ENCODE results near the gene PPIF. TPM values are rescaled to one million over a fixed set of nuclear protein-coding genes. Genes with fewer than 3 reads are reported as not detected.

Gene PPIF
- total RNA-seq, 4 donors from 2014 or later = 39.1 to 82.1 (median 67.9) TPM

DNA sequence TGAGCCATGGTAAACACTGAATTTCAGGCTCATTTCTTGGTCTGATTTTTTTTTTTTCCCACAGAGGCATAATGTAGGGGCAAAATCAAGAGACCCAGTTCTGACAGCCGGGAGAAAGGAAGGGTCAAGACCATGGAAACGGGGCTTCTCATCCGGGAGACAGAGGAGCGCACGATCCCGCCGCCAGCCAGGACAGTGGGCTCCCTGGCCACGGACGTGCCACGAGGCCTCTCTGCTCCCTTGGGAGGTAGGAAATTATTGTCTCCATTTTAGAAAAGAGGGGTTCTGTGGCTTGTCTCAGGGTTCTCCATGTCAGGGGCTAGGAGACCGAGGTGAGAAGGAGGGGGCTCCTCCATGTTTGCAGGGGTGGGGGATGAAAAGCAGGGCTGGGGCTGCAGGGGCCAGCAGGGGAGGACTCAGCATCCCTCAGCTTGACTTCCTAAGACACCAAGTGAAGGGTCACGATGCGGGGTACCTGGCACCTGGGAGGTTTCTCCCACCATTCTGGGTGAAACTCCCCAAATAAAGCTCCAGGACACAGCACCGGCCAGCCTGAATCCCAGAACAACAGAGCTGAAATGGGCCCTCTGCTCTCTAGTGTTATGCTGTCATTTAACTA is 37.6 kb downstream of the PPIF start:
- H3K4me3 ChIP-seq = no peak overlapping the region
- ATAC-seq (no peak), DNase-seq (no peak)
- H3K36me3 ChIP-seq = peaks cover 0 to 20% of the 10 kb centered on the region in 2 donors
- in situ Hi-C loops (cut with MboI; ENCODE audit: low sequenced_read_pairs in 4 of 4) (no loop called here), intact Hi-C loops (cut with DNase I; ENCODE audit: low total_unique reads) (no loop called here)
- peaks cover 21 to 25% of the 10 kb centered on the region in 2 donors for H3K4me1 ChIP-seq
- TF ChIP-seq CTCF (IDR thresholded peaks at IDR 0.05 in 4 of 5, conservative IDR thresholded peaks at IDR 0.05 in 1 of 5) (no peak), POLR2A (IDR thresholded peaks at IDR 0.05) (no peak)
- H3K27ac ChIP-seq = no peak overlapping the region
- no peaks in the 10 kb centered on the region for H3K27me3 ChIP-seq
- no peaks in the 10 kb centered on the region for H3K9me3 ChIP-seq

- intact Hi-C loops (cut with DNase I; ENCODE audit: low total_unique reads) = no loop called here
- Histone ChIP-seq H3K36me3 (peaks cover 0 to 20% of the 10 kb centered on the region in 2 donors), H3K27ac (no peak overlapping the region), H3K4me3 (no peak overlapping the region), H3K4me1 (peaks cover 16 to 20% of the 10 kb centered on the region in 2 donors), H3K9me3 (no peaks in the 10 kb centered on the region), H3K27me3 (no peaks in the 10 kb centered on the region)
- no peak for ATAC-seq
- DNase-seq = no peak
- TF ChIP-seq CTCF (IDR thresholded peaks at IDR 0.05 in 4 of 5, conservative IDR thresholded peaks at IDR 0.05 in 1 of 5) = no peak
- TF ChIP-seq POLR2A (IDR thresholded peaks at IDR 0.05) = no peak
- in situ Hi-C loops (cut with MboI; ENCODE audit: low sequenced_read_pairs in 4 of 4) = no loop called here
Observed at GRCh38 chr10:79385392-79385795, 38.1 kb downstream of the PPIF start.

- peak in 1 of 2 donors; percentile 11 for DNase-seq
- no peak for ATAC-seq
- H3K27ac ChIP-seq = no peak overlapping the region
- H3K4me1 ChIP-seq = peaks cover 11 to 15% of the 10 kb centered on the region in 2 donors
- in situ Hi-C loops (cut with MboI; ENCODE audit: low sequenced_read_pairs in 4 of 4) = no loop called here
- TF ChIP-seq POLR2A (IDR thresholded peaks at IDR 0.05) (no peak), CTCF (IDR thresholded peaks at IDR 0.05 in 4 of 5, conservative IDR thresholded peaks at IDR 0.05 in 1 of 5) (peak in 1 of 5 experiments; percentile 12)
- H3K9me3 ChIP-seq = no peaks in the 10 kb centered on the region
- no peak overlapping the region for H3K4me3 ChIP-seq
- intact Hi-C loops (cut with DNase I; ENCODE audit: low total_unique reads) = no loop called here
- H3K36me3 ChIP-seq = peaks cover 0 to 20% of the 10 kb centered on the region in 2 donors
- no peaks in the 10 kb centered on the region for H3K27me3 ChIP-seq
Observed at GRCh38 chr10:79385804-79386531, 38.7 kb downstream of the PPIF start.

- Histone ChIP-seq H3K27ac (peak overlapping the region in 1 of 4 donors; percentile 9), H3K9me3 (no peaks in the 10 kb centered on the region), H3K27me3 (no peaks in the 10 kb centered on the region), H3K36me3 (peaks cover 0 to 20% of the 10 kb centered on the region in 2 donors), H3K4me3 (no peak overlapping the region), H3K4me1 (peaks cover 9 to 15% of the 10 kb centered on the region in 2 donors)
- no peak for ATAC-seq
- in situ Hi-C loops (cut with MboI; ENCODE audit: low sequenced_read_pairs in 4 of 4) (no loop called here), intact Hi-C loops (cut with DNase I; ENCODE audit: low total_unique reads) (no loop called here)
- peak in 1 of 2 donors; percentile 9 for DNase-seq
- no peak for TF ChIP-seq POLR2A (IDR thresholded peaks at IDR 0.05)
- TF ChIP-seq CTCF (IDR thresholded peaks at IDR 0.05 in 4 of 5, conservative IDR thresholded peaks at IDR 0.05 in 1 of 5) = no peak
Observed at GRCh38 chr10:79386637-79387465, 39.6 kb downstream of the PPIF start.

Measured in gastrocnemius medialis (tissue), 4 donors.